ENCODE results near the gene KIAA0930.
"Not testable (repeated sequence)": the region's sequence is repeated elsewhere in the genome, so short reads cannot be mapped to it uniquely, and the experiment has no call there.

KIAA0930 gene

GRCh38 chr22:45240810-45241631 is at the start of gene KIAA0930:
TSS of gene KIAA0930 (minus strand) at chr22:45240894. CDS start at chr22:45240703, 191 bp downstream.
- peak; percentile 80 for DNase-seq (ENCODE audit: low spot score)

GRCh38 chr22:45286854-45287551 is 46.3 kb upstream of the KIAA0930 start:
- DNase-seq (ENCODE audit: low spot score) = no peak

- no peak for DNase-seq (ENCODE audit: low spot score)
Observed at GRCh38 chr22:45285263-45286058, 44.8 kb upstream of the KIAA0930 start.

GRCh38 chr22:45284705-45285262 is 44.1 kb upstream of the KIAA0930 start, which contains the start of gene UPK3A:
TSS of gene UPK3A (plus strand) at chr22:45284949. CDS start at chr22:45285014, 65 bp downstream.
- no peak for DNase-seq (ENCODE audit: low spot score)

- DNase-seq (ENCODE audit: low spot score) = no peak
Observed at GRCh38 chr22:45281010-45281409, 40.3 kb upstream of the KIAA0930 start.

GRCh38 chr22:45280587-45280980 is 39.9 kb upstream of the KIAA0930 start:
- no peak for DNase-seq (ENCODE audit: low spot score)

GRCh38 chr22:45278125-45278524 is 37.4 kb upstream of the KIAA0930 start:
- no peak for DNase-seq (ENCODE audit: low spot score)

GRCh38 chr22:45277720-45278119 is 37.0 kb upstream of the KIAA0930 start:
- DNase-seq (ENCODE audit: low spot score) = not testable (repeated sequence)

GRCh38 chr22:45276507-45277105 is 35.9 kb upstream of the KIAA0930 start:
- DNase-seq (ENCODE audit: low spot score) = no peak

GRCh38 chr22:45273452-45274075 is 32.9 kb upstream of the KIAA0930 start:
- DNase-seq (ENCODE audit: low spot score) = no peak

GRCh38 chr22:45272498-45272897 is 31.8 kb upstream of the KIAA0930 start:
- DNase-seq (ENCODE audit: low spot score) = no peak

- DNase-seq (ENCODE audit: low spot score) = peak; percentile 74
Observed at GRCh38 chr22:45271667-45272201, 31.0 kb upstream of the KIAA0930 start.

GRCh38 chr22:45270095-45271020 is 29.7 kb upstream of the KIAA0930 start:
- DNase-seq (ENCODE audit: low spot score) = no peak

GRCh38 chr22:45268958-45269844 is 28.5 kb upstream of the KIAA0930 start:
- DNase-seq (ENCODE audit: low spot score) = peak; percentile 88

- no peak for DNase-seq (ENCODE audit: low spot score)
Observed at GRCh38 chr22:45268167-45268957, 27.7 kb upstream of the KIAA0930 start.

- no peak for DNase-seq (ENCODE audit: low spot score)
Observed at GRCh38 chr22:45265535-45265934, 24.8 kb upstream of the KIAA0930 start.

GRCh38 chr22:45263463-45264269 is 23.0 kb upstream of the KIAA0930 start:
- DNase-seq (ENCODE audit: low spot score) = peak; percentile 89
